SK-N-SH (cell line): Measurements from ENCODE around the gene CCDC61.

Source experiments
- CTCF ChIP-seq: fragments of 200-600 bp; sonication (generic); IDR thresholded peaks from 2 replicates; pipeline ENCODE4 v1.6.1; 2017; ENCODE audit warnings: antibody characterized with exemption, mild to moderate bottlenecking, moderate library complexity
- EP300 ChIP-seq, 2 experiments: IDR thresholded peaks; 2 replicates each; pipeline versions ENCODE4 v1.4.0 to v1.6.1; 2012; ENCODE audit warnings: borderline replicate concordance in 1 of 2, low read depth in 1 of 2, low read length in 1 of 2
- EZH2phosphoT487 ChIP-seq: fragments of 200-600 bp; sonication (generic); IDR thresholded peaks from 2 replicates; pipeline ENCODE4 v1.6.1; 2017; ENCODE audit warnings: low read depth, mixed run types, mild to moderate bottlenecking, antibody characterized with exemption, moderate library complexity, borderline replicate concordance
- GABPA ChIP-seq: IDR thresholded peaks from 2 replicates; pipeline ENCODE4 v1.4.0; 2012; ENCODE audit warnings: low read depth, mild to moderate bottlenecking
- RAD21 ChIP-seq: IDR thresholded peaks from 2 replicates; pipeline ENCODE4 v1.6.1; 2012; ENCODE audit warnings: mild to moderate bottlenecking, low read length
- TAF1 ChIP-seq: IDR thresholded peaks from 2 replicates; pipeline ENCODE4 v1.6.1; 2012; ENCODE audit warnings: low read depth, mild to moderate bottlenecking, low read length, moderate library complexity, borderline replicate concordance
- YY1 ChIP-seq: IDR thresholded peaks from 2 replicates; pipeline ENCODE4 v1.4.0; 2012; ENCODE audit warnings: low read depth, mild to moderate bottlenecking
- ZBTB33 ChIP-seq: IDR thresholded peaks from 2 replicates; pipeline ENCODE4 v1.4.0; 2012; ENCODE audit warnings: low read depth, borderline replicate concordance

- TF ChIP-seq ZBTB33 (no peak), CTCF (no peak), GABPA (no peak), YY1 (no peak), TAF1 (no peak), EP300 (IDR thresholded peaks at IDR 0.05; ENCODE audit: borderline replicate concordance in 1 of 2, low read depth in 1 of 2, low read length in 1 of 2) (no peak), RAD21 (no peak), EZH2phosphoT487 (no peak)
Measured at GRCh38 chr19:46033401-46033800, 38.1 kb downstream of the CCDC61 start.
